ENCODE results near the gene KSR1.

KSR1 gene

DNA sequence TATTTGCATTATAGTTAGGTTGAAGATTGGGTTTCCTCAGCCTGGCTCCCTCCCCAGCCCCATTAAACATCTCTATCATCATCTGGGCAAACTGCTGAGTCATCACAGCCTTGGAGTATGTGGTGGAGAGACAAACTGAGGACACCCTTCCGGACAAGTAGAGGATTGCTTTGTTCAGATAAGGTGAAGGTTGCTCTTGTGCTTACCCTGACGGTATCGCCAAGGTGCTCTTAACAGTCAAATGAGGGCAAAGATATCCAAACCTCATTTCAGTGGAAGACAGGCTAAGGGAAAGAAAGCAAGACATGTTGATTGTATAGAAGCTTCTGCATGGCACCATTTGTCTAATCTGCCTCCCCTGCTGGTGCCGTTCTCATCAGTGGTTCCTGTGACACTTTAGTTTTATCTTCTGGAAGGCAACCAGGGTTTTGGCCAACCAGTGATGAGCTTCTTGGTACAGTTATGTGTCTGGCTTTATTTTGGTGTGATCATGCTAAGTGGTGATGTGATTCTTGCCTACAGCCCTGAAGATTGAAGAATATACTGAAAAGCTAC, 117.8 kb downstream of the KSR1 start:
- Histone ChIP-seq H3K4me3 (ENCODE audit: low read length) (no peak overlapping the region), H3K79me2 (ENCODE audit: low read length) (no peaks in the 10 kb centered on the region), H3K4me1 (ENCODE audit: low read length) (peaks cover 5% of the 10 kb centered on the region; the same call in 1 of the 2 replicates)

DNA sequence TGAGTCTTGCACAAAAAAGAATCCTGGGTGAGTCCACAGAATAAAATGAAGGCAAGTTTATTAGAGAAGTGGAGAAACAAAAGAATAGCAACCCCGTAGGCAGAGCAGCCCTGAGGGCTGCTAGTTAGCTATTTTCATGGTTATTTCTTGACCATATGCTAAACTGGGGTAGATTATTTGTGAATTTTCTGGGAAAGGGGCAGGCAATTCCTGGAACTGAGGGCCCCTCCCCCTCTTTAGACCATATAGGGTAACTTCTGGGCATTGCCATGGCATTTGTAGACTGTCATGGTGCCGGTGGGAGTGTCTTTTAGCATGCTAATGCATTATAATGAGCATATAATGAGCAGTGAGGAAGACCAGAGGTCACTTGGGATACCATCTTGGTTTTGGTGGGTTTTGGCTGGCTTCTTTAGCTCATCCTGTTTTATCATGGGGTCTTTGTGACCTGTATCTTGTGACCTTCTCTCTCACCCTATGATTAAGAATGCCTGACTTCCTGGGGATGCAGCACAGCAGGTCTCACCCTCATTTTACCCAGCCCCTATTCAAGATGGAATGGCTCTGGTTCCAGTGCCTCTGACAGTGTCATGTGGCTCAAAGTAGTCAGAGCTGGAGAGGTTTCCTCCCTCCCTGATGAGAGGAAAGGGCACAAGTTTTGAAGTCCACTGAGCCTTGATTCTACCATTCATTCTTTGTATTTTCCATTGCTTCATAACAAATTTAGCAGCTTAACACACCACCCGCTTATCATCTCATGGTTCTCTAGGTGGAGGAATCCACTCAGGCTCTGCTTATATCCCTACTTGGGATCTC, 119.1 kb downstream of the KSR1 start:
- TF ChIP-seq, protein P1, sequence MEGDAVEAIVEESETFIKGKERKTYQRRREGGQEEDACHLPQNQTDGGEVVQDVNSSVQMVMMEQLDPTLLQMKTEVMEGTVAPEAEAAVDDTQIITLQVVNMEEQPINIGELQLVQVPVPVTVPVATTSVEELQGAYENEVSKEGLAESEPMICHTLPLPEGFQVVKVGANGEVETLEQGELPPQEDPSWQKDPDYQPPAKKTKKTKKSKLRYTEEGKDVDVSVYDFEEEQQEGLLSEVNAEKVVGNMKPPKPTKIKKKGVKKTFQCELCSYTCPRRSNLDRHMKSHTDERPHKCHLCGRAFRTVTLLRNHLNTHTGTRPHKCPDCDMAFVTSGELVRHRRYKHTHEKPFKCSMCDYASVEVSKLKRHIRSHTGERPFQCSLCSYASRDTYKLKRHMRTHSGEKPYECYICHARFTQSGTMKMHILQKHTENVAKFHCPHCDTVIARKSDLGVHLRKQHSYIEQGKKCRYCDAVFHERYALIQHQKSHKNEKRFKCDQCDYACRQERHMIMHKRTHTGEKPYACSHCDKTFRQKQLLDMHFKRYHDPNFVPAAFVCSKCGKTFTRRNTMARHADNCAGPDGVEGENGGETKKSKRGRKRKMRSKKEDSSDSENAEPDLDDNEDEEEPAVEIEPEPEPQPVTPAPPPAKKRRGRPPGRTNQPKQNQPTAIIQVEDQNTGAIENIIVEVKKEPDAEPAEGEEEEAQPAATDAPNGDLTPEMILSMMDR (IDR thresholded peaks at IDR 0.05; ENCODE audit: low read depth, low read length), result no peak
- TF ChIP-seq EZH2phosphoT487 (IDR thresholded peaks at IDR 0.05; ENCODE audit: low read depth), result no peak

More for the DNA sequence above, 117.8 kb downstream of the KSR1 start:
- TF ChIP-seq EZH2phosphoT487 (IDR thresholded peaks at IDR 0.05; ENCODE audit: low read depth), result no peak
- TF ChIP-seq, protein P1 (IDR thresholded peaks at IDR 0.05; ENCODE audit: low read depth, low read length), result no peak
- H3K36me3 ChIP-seq (replicated peaks; ENCODE audit: low read depth, low read length), result no peaks in the 10 kb centered on the region
- no peaks in the 10 kb centered on the region for H3K9me3 ChIP-seq (ENCODE audit: insufficient read depth, low read length)
- no peaks in the 10 kb centered on the region for H4K20me1 ChIP-seq (ENCODE audit: insufficient read depth, low read length)
- no peak overlapping the region for H3K4me2 ChIP-seq (ENCODE audit: low read length)
- no peak overlapping the region for H3K27ac ChIP-seq (ENCODE audit: low read length)
- 0 out of 2 replicates have a peak, but pooled peaks cover 5% of the 10 kb centered on the region for H3K27me3 ChIP-seq (ENCODE audit: low read depth, low read length)
- H3K9ac ChIP-seq (ENCODE audit: low read length), result no peak overlapping the region
- no peak overlapping the region for H2AFZ ChIP-seq (ENCODE audit: low read depth, low read length)

DNA sequence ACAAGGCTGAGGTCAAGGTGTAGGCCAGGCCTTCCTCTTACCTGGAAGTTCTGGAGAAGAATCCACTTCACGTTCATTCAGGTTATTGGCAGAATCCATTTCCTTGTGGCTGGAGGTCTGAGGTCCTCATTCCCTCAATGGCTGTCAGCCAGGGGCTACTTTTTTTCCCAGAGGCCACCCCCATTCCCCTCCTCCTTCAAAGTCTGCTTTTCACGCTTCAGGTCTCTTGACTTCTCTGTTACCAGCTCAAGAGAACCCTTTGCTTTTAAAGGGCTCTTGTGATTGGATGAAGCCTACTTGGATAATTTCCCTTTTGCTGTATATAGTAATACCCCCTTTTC, 119.6 kb downstream of the KSR1 start:
- no peak overlapping the region for H3K27ac ChIP-seq (ENCODE audit: low read length)
- H4K20me1 ChIP-seq (ENCODE audit: insufficient read depth, low read length), result no peaks in the 10 kb centered on the region
- H3K27me3 ChIP-seq (ENCODE audit: low read depth, low read length), result no peaks in the 10 kb centered on the region
- H3K36me3 ChIP-seq (replicated peaks; ENCODE audit: low read depth, low read length), result no peaks in the 10 kb centered on the region
- no peaks in the 10 kb centered on the region for H3K79me2 ChIP-seq (ENCODE audit: low read length)
- TF ChIP-seq EZH2phosphoT487 (IDR thresholded peaks at IDR 0.05; ENCODE audit: low read depth), result no peak
- TF ChIP-seq, protein P1 (IDR thresholded peaks at IDR 0.05; ENCODE audit: low read depth, low read length), result no peak
- no peak overlapping the region for H3K9ac ChIP-seq (ENCODE audit: low read length)
- no peak overlapping the region for H3K4me3 ChIP-seq (ENCODE audit: low read length)
- H2AFZ ChIP-seq (ENCODE audit: low read depth, low read length), result no peak overlapping the region
- no peaks in the 10 kb centered on the region for H3K9me3 ChIP-seq (ENCODE audit: insufficient read depth, low read length)
- peaks cover 5% of the 10 kb centered on the region; the same call in 1 of the 2 replicates for H3K4me1 ChIP-seq (ENCODE audit: low read length)
- no peak overlapping the region for H3K4me2 ChIP-seq (ENCODE audit: low read length)

More for the DNA sequence above, 119.1 kb downstream of the KSR1 start:
- Histone ChIP-seq H3K9ac (ENCODE audit: low read length) (no peak overlapping the region), H3K4me3 (ENCODE audit: low read length) (no peak overlapping the region), H3K79me2 (ENCODE audit: low read length) (no peaks in the 10 kb centered on the region), H3K27ac (ENCODE audit: low read length) (no peak overlapping the region), H3K9me3 (ENCODE audit: insufficient read depth, low read length) (no peaks in the 10 kb centered on the region), H3K4me2 (ENCODE audit: low read length) (no peak overlapping the region), H3K36me3 (replicated peaks; ENCODE audit: low read depth, low read length) (no peaks in the 10 kb centered on the region), H3K4me1 (ENCODE audit: low read length) (peaks cover 5% of the 10 kb centered on the region; the same call in 1 of the 2 replicates), H2AFZ (ENCODE audit: low read depth, low read length) (no peak overlapping the region), H3K27me3 (ENCODE audit: low read depth, low read length) (0 out of 2 replicates have a peak, but pooled peaks cover 2% of the 10 kb centered on the region), H4K20me1 (ENCODE audit: insufficient read depth, low read length) (no peaks in the 10 kb centered on the region)

DNA sequence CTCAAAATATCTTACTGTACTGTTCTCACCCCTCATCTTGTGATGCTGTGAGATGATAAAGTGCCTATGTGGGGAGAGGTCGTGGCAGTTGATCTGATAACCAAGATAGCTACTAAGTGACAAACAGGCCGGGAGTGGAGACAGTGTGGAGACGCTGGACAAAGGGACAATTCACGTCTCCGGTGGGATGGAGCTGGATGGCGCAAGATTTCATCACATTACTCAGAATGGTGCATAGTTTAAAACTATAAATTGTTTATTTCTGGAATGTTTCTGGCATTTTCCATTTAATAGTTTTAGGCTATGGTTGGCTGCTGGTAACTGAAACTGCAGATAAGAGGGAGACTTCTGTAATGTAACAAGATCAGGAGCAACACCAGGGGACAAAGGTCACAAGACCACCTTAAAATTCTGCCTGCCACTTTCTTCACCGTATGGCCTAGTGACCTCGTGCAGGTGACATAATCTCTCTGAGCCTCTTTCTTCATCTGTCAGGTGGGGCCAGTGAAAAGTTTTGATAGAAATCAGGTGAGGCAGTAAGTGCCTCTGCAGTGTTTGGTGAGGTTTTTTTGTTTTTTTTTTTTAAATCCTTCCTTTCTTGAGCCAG, 120.3 kb downstream of the KSR1 start:
- Histone ChIP-seq H3K4me2 (ENCODE audit: low read length) (no peak overlapping the region), H3K4me3 (ENCODE audit: low read length) (no peak overlapping the region), H3K9me3 (ENCODE audit: insufficient read depth, low read length) (no peaks in the 10 kb centered on the region), H3K36me3 (replicated peaks; ENCODE audit: low read depth, low read length) (no peaks in the 10 kb centered on the region), H3K27me3 (ENCODE audit: low read depth, low read length) (no peaks in the 10 kb centered on the region), H3K4me1 (ENCODE audit: low read length) (peaks cover 5% of the 10 kb centered on the region; the same call in 1 of the 2 replicates), H4K20me1 (ENCODE audit: insufficient read depth, low read length) (no peaks in the 10 kb centered on the region), H3K9ac (ENCODE audit: low read length) (no peak overlapping the region), H2AFZ (ENCODE audit: low read depth, low read length) (no peak overlapping the region), H3K79me2 (ENCODE audit: low read length) (no peaks in the 10 kb centered on the region), H3K27ac (ENCODE audit: low read length) (no peak overlapping the region)
- TF ChIP-seq, protein P1 (IDR thresholded peaks at IDR 0.05; ENCODE audit: low read depth, low read length), result no peak
- TF ChIP-seq EZH2phosphoT487 (IDR thresholded peaks at IDR 0.05; ENCODE audit: low read depth), result no peak

Data from OCI-LY3 (cell line).